SU-DHL-6 (cell line): ENCODE measurements around the gene IL17RE.
"Not testable (repeated sequence)": the region's sequence is repeated elsewhere in the genome, so short reads cannot be mapped to it uniquely, and the experiment has no call there.

Experiments
- H2AFZ ChIP-seq: fragments of 200-600 bp; sonication (generic); 2 replicates; pipeline ENCODE4 v1.6.1; 2014; ENCODE audit warnings: low read depth, mild to moderate bottlenecking, moderate library complexity, mixed read lengths, antibody characterized with exemption, low read length; ENCODE audit not compliant: severe bottlenecking
- H3F3A ChIP-seq: fragments of 200-600 bp; shearing (Covaris generic); 2 replicates; pipeline ENCODE4 v1.6.0; 2016; ENCODE audit warnings: antibody characterized with exemption, mild to moderate bottlenecking; ENCODE audit not compliant: insufficient read depth
- H3K27ac ChIP-seq: fragments of 200-600 bp; sonication (generic); 2 replicates; pipeline ENCODE4 v1.5.1; 2016; ENCODE audit warnings: low read depth, mild to moderate bottlenecking, low read length, moderate library complexity, mixed read lengths
- H3K27me3 ChIP-seq: fragments of 200-600 bp; sonication (generic), shearing (Covaris generic); 2 replicates; pipeline ENCODE4 v1.6.0; 2014; ENCODE audit warnings: mild to moderate bottlenecking, low read length
- H3K36me3 ChIP-seq: fragments of 200-600 bp; sonication (generic); 2 replicates; pipeline ENCODE4 v1.6.1; 2014; ENCODE audit warnings: mild to moderate bottlenecking, low read length, mixed read lengths
- H3K4me2 ChIP-seq: fragments of 300-600, 200-600 bp; shearing (Covaris generic), sonication (generic); 2 replicates; pipeline ENCODE4 v1.6.0; 2014; ENCODE audit warnings: low read length, low read depth, mild to moderate bottlenecking; ENCODE audit not compliant: poor library complexity, severe bottlenecking
- H3K4me3 ChIP-seq: fragments of 200-600 bp; sonication (generic); 2 replicates; pipeline ENCODE4 v1.5.1; 2014; ENCODE audit warnings: antibody characterized with exemption, low read length, mild to moderate bottlenecking, mixed read lengths; ENCODE audit not compliant: insufficient read depth, poor library complexity, severe bottlenecking
- H3K79me2 ChIP-seq: fragments of 200-600 bp; sonication (generic); 2 replicates; pipeline ENCODE4 v1.6.1; 2014; ENCODE audit warnings: mild to moderate bottlenecking, low read length, moderate library complexity; ENCODE audit not compliant: insufficient read depth
- H3K9ac ChIP-seq: fragments of 200-600 bp; sonication (generic); 2 replicates; pipeline ENCODE4 v1.7.0; 2014; ENCODE audit warnings: mild to moderate bottlenecking, low read length
- H3K9me2 ChIP-seq: fragments of 200-600 bp; sonication (generic); replicated peaks from 2 replicates; pipeline ENCODE4 v1.6.1; 2014; ENCODE audit warnings: low read length; ENCODE audit not compliant: insufficient read depth
- H3K9me3 ChIP-seq: fragments of 200-600 bp; sonication (generic); 2 replicates; pipeline ENCODE4 v1.6.1; 2014; ENCODE audit warnings: low read length, mixed read lengths; ENCODE audit not compliant: insufficient read depth
- H4K20me1 ChIP-seq: fragments of 200-600 bp; sonication (generic); 2 replicates; pipeline ENCODE4 v1.6.1; 2014; ENCODE audit warnings: low read depth, mild to moderate bottlenecking, antibody characterized with exemption, low read length, moderate library complexity, mixed read lengths
- CTCF ChIP-seq: fragments of 200-600 bp; sonication (generic); IDR thresholded peaks from one replicate; pipeline ENCODE4 v1.5.1; 2017; ENCODE audit warnings: antibody characterized with exemption, mild to moderate bottlenecking, low read length, moderate library complexity; ENCODE audit not compliant: insufficient read depth, poor library complexity, severe bottlenecking
- EZH2phosphoT487 ChIP-seq: fragments of 200-600 bp; sonication (generic), shearing (Covaris generic); conservative IDR thresholded peaks from 2 replicates; pipeline ENCODE4 v1.6.1; 2018; ENCODE audit warnings: mild to moderate bottlenecking, antibody characterized with exemption, low read length, moderate library complexity, mixed read lengths

Gene IL17RE

GRCh38 chr3:9902372-9903237 lies at the start of gene IL17RE:
Gene IL17RE (plus strand): TSS chr3:9902848. CDS start chr3:9902933, 85 bp downstream.
- no peak within 1 kb of the TSS for H3K4me2 ChIP-seq
- no peak within 1 kb of the TSS for H2AFZ ChIP-seq
- no peak within 1 kb of the TSS for H3K4me3 ChIP-seq
- H4K20me1 ChIP-seq: no peaks in the 10 kb centered on the region
- H3K9ac ChIP-seq: no peak within 1 kb of the TSS
- no peaks in the 10 kb centered on the region for H3K27me3 ChIP-seq
- no peaks in the 10 kb centered on the region for H3K9me2 ChIP-seq
- H3K9me3 ChIP-seq: no peaks in the 10 kb centered on the region
- no peaks in the 10 kb centered on the region for H3F3A ChIP-seq
- H3K36me3 ChIP-seq: no peaks in the 10 kb centered on the region
- no peak within 1 kb of the TSS for H3K27ac ChIP-seq
- H3K79me2 ChIP-seq: no peaks in the 10 kb centered on the region
- TF ChIP-seq CTCF (no peak), EZH2phosphoT487 (no peak)

- H3K27ac ChIP-seq, H3K4me2 ChIP-seq, H4K20me1 ChIP-seq, H3K79me2 ChIP-seq, H3F3A ChIP-seq, H3K9ac ChIP-seq, H3K4me3 ChIP-seq, H3K9me2 ChIP-seq, H3K27me3 ChIP-seq, H2AFZ ChIP-seq, H3K36me3 ChIP-seq, H3K9me3 ChIP-seq: not testable (repeated sequence)
These were observed 48.2 kb upstream of the IL17RE start for GRCh38 chr3:9854291-9854940.

GRCh38 chr3:9855594-9855993 lies 47.1 kb upstream of the IL17RE start:
- H3K4me3 ChIP-seq: no peak overlapping the region
- H3F3A ChIP-seq: no peaks in the 10 kb centered on the region
- no peaks in the 10 kb centered on the region for H3K36me3 ChIP-seq
- no peak overlapping the region for H2AFZ ChIP-seq
- H4K20me1 ChIP-seq: no peaks in the 10 kb centered on the region
- H3K79me2 ChIP-seq: no peaks in the 10 kb centered on the region
- H3K4me2 ChIP-seq: no peak overlapping the region
- no peaks in the 10 kb centered on the region for H3K9me3 ChIP-seq
- TF ChIP-seq EZH2phosphoT487 (no peak), CTCF (no peak)
- no peak overlapping the region for H3K9ac ChIP-seq
- H3K27ac ChIP-seq: no peak overlapping the region
- no peaks in the 10 kb centered on the region for H3K9me2 ChIP-seq
- no peaks in the 10 kb centered on the region for H3K27me3 ChIP-seq

- no peak overlapping the region for H3K4me2 ChIP-seq
- no peaks in the 10 kb centered on the region for H4K20me1 ChIP-seq
- no peak overlapping the region for H3K27ac ChIP-seq
- H3F3A ChIP-seq: no peaks in the 10 kb centered on the region
- H3K4me3 ChIP-seq: no peak overlapping the region
- H3K79me2 ChIP-seq: no peaks in the 10 kb centered on the region
- no peak overlapping the region for H3K9ac ChIP-seq
- TF ChIP-seq CTCF (no peak), EZH2phosphoT487 (no peak)
- no peaks in the 10 kb centered on the region for H3K9me2 ChIP-seq
- H2AFZ ChIP-seq: no peak overlapping the region
- no peaks in the 10 kb centered on the region for H3K27me3 ChIP-seq
- H3K36me3 ChIP-seq: no peaks in the 10 kb centered on the region
- no peaks in the 10 kb centered on the region for H3K9me3 ChIP-seq
These were observed 43.1 kb upstream of the IL17RE start for GRCh38 chr3:9859530-9860025.
